Dedifferentiated amniotic fluid mesenchymal stem cell (primary cell): ENCODE measurements around the gene GCN1.

ENCODE experiments used
- DNase-seq: peaks from one replicate; pipeline ENCODE4 v3.0.0-alpha.2; 2016; ENCODE audit errors: extremely low spot score

The GCN1 gene

GRCh38 chr12:120142231-120142877, 52.2 kb downstream of the GCN1 start:
- DNase-seq: no peak

DNA sequence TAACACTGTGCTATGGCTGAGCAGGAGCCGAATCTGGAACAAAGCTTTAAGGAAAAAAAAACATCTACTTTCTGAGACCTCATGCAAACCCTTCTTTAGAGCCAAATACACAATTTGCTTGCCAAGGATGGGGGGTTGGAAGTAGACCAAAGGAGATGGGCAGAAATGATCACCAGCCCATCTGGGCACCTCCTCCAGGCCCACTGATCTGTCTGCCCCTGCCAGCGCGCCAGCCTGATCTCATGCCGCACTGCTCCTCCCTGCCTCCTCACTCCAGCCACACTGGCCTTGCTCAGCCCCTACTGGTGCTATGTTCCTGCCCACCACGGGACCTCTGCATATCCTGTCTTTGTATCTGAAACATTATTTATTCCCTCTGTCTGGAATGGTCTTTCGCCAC, 53.2 kb downstream of the GCN1 start:
- no peak for DNase-seq

GRCh38 chr12:120140603-120141002, 53.9 kb downstream of the GCN1 start:
- DNase-seq: no peak

DNA sequence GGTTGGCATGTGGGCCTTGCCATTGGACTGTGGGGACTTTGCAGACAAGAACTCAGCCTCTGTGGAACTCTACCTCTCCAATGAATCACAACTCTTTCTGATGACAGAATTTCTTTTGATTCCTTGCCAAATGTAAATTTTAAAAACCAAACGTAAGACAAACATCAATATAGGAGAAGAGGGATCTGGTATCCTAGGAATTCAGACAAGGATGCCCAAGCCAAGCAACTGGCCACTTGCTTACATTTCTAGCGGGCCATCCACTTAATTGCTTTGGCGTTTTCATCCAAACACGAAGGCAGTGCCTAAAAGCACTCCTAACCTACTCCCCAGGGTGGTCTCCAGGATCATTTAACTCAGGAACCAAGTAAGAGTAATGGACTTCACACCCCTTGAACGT, 54.6 kb downstream of the GCN1 start:
- DNase-seq: no peak

DNA sequence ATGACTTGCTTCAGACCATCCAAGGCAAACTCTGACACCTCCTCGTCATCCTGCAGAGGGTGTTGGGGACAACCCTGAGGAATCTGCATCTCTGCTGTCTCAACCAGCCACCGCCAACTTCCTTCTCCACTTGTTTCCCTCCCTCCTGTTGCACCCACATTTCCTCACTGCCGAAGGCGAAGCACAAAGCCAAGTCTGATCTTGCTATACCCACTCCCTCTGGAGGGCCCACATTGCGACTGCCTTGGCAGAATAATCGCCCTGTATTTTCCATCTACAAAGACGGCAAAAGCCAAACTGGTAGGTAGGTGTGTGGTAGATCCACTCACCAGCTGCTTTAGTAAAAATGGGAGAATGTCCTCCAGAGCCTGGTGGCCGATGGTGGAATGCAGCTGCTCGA, 56.1 kb downstream of the GCN1 start:
- no peak for DNase-seq

DNA sequence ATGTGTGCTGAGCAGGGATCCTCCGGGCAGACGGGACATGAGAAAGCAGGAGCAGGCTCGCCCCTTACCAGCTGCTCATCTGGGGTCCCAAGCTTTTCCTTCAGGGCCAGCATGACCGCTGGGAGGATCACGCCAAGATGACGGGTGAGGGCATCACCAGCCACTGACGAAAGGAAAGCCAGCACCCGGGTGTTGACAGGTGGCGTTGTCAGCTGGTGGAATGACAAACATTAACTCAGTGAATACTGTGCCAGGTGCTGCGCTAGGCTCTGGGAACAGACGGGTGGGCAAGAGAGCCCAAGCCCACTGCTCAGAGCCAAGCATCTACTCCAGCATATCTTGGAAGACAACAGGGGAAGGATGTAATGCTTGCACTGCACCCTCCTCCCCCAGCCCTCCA, 56.7 kb downstream of the GCN1 start:
- DNase-seq: no peak

GRCh38 chr12:120136093-120136770, 58.3 kb downstream of the GCN1 start:
- no peak for DNase-seq

GRCh38 chr12:120134307-120134980, 60.1 kb downstream of the GCN1 start:
- DNase-seq: no peak

GRCh38 chr12:120132863-120133385, 61.6 kb downstream of the GCN1 start:
- no peak for DNase-seq

DNA sequence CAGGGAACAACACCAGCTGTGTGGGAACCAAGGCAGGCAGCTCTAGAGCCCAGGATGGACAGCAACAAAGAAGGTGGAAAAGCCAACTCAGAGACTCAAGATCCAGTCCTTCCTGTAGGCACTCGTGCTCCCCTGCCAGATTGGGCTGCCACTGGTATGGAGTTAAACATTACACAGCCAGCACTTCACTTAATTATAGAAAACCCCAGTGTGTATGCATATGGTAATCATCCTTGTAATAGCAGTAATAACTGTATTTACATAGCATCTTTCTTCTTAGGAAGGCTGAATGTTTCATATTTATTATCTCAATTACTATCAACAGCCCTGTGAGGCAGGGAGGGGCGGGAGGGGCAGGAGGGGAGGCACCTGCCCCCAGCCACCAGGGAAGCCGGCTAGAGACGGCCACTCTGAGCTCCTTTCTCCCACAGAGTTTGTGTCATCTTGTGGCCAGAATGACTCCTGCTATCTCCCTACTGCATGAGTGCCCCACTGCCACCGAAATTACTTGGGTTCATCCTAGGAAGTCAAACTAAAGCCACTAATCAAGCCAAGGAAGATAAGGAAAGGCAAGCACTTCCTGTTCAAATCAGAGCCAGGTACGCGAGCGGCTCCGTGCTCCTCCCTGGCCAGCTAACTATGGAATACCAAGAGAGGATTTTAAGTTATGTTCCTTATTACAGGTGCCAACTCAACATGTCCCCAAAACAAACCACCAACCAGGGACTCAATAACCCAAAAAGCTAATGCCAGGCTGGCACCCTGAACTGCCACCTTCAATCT, 62.3 kb downstream of the GCN1 start:
- no peak for DNase-seq

- DNase-seq: no peak
These were observed 63.4 kb downstream of the GCN1 start for GRCh38 chr12:120131116-120131515.

DNA sequence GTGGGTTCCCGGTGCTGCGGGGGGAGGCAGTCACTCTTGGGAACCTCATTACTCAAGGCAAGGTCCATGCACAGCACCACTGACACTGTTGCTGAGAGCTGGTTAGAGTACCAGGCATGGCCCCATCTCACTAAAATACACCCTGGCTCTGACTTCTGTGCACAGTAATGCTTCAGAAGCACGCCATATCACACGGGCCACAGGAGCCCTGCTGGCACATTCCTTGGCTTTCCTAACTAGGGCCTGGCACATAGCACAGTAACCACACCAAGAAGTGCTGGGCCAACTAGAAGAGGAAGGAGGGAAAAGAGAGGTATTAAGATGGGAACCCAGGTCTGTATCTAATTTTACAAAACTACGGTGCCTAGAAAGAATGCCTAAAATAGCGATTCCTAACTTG, 64.5 kb downstream of the GCN1 start:
- no peak for DNase-seq

- no peak for DNase-seq
These were observed 67.9 kb downstream of the GCN1 start for GRCh38 chr12:120126635-120127005.

GRCh38 chr12:120125792-120126634, 68.5 kb downstream of the GCN1 start:
- no peak for DNase-seq

DNA sequence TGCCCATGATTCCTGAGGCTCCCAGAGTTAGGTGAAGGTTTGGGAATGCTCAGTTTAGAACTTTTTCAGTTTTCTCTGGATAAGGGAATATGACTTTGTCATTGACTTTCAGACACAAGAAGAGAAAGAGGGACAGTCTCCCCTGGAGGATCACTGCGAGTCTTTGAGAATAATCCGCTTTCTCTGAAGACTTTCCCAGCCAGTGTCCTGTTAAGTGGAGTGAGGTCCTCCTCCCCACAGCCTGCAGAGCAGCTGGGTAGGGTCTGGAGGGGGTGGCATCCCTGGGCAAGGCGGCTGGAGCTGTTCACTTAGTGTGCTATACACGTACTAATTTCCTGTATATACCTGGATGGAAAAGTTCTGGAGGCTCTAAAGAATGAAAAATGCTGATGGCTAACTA, 69.5 kb downstream of the GCN1 start:
- no peak for DNase-seq

DNA sequence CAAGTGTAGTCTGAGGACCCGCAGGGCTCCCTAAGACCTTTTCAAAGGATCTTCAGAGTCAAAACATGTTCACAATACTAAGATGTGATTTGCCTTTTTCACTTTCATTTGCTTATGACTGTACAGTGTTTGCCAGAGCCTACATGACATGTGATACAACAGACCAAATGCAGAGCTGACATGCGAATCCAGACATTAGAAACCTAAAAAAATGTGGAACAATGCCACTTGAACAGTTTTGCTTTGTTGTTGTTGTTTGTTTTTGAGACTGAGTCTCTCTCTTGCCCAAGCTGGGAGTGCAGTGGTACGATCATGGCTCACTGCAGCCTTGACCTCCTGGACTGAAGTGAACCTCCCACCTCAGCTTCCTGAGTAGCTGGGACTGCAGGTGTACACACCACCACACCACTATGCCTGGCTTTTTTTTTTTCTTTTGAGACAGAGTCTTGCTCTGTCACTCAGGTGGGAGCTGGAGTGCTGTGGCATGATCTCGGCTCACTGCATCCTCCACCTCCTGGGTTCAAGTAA, 72.7 kb downstream of the GCN1 start:
- no peak for DNase-seq

GRCh38 chr12:120121343-120121742, 73.2 kb downstream of the GCN1 start:
- DNase-seq: no peak

GRCh38 chr12:120119271-120119973, 75.1 kb downstream of the GCN1 start:
- DNase-seq: peak; percentile 46

DNA sequence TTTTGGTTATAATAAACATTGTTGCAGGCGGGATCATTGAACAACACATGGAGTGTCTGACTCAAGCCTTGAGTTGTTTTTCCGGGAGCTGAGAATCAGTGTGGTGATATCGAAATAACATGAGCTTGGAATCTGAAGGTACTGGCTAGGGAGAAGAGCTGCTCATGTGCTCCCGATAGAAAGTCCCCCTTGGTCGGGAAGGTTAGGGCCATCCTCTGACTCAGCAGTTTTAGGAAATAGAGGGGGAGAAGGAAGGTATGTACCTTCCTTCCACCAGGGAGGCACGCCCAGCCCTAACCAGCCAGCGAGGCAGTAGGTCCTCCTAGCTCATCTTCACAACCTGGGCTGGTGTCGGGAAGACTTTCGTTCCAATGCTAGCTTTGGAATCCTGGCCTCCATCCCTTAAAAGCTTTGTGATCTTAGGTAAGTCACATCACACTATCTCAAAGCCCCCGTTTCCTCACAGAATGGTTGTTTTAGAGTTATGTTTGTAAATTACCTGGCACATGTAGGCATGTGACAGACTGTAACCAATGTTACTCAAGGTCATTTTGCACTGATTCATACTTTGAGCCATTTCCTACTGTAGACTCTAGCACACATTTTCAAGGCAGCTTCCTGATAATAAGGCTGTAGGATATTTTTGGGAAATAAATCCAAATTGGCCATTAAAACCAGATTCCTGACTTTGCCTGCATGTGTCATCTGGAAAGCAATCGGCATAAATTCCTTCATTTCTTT, 76.0 kb downstream of the GCN1 start:
- DNase-seq: no peak

DNA sequence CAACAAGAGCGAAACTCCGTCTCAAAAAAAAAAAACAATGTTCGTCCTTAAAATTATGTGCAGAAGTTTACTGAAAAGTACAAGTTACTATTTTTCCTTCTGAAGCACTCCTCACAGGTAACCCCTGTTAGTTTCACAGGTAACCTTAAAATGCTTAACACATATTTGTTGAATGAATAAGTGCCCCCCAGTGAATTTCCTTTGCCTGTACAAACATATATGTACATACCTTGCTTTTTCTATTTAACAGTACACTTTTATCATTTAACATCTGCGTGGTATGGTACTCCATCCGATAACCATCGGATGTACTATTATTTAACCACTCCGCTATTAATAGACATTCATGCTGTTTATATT, 76.6 kb downstream of the GCN1 start:
- no peak for DNase-seq
